Smooth muscle cell of the umbilical artery (primary cell): ENCODE results near the gene FLACC1. TPM values are rescaled to one million over a fixed set of nuclear protein-coding genes. Genes with fewer than 3 reads are reported as not detected.

Experiments used
- total RNA-seq: library from RNA; depleted of rRNA; stranded (reverse); fragments of >200 nt; gene quantifications from 2 replicates; pipeline ENCODE4 v1.2.3, GENCODE V29; 2014

The FLACC1 gene, protein sequence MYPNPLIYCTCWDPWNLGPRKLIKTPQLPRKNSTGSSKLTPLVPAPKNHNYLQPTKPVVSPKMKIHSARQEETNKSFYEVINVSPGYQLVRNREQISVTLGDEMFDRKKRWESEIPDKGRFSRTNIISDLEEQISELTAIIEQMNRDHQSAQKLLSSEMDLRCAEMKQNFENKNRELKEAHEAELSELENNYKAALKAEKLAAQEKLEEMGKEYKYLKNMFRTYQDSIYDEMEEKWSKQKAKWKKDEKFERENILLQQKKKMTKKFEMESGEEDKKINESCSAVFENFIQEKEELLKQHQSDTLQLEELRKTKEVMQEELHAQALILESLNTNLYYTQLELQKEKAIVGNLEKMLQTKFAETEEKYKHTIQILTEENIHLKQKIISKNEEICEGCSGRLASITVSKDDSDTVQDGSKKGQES
- 0.89 and 1.7 TPM in 2 replicates for total RNA-seq

DNA sequence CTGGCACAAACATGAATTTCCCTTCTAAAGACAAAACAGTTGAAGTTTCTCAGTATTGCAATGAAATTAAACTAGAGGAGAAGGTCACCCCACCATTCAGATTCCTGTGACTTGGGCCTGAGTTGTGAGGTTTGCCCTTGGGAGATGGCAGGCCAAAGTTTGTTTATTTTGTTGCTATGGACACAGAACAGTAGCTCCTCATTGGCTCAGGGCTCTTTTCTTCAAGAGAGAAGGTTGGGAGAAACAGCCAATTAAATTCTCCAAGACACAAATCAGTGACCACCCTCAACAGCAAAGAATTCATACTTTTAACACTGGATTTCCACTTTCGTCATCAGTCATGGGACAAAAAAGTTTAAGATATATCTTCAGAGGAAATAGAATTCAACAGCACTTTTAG, at the start of gene FLACC1:
Gene FLACC1, minus strand, starts transcription at position 125 of the 400 bp plus-strand sequence. CDS start 5,941 bp downstream, outside the sequence.

DNA sequence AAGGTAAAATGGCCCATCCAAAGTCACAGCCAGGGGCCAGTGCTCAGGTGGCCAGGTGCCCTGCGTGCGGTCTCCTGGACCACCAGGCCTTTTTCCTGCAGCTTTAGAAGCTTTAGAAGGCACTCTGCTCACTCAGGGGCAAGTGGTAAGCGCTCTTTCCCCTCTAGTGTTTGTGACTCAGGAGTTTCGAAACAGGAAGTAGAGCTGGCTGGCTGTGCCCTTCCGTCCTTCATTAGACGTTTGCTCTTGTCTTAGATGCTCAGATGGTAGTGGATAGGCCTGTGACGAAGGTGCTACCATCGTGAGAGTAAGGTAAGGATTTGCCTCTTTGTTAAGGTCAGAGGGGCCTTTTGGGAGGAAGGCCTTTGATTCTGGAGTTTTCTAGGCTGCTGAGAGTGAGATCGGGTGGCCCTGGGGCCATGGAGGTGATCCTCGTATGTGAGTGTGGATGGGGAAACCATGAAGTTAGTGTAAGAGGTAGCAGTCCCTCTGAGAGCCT, 96.8 kb downstream of the FLACC1 start, which contains the start of gene CASP8:
Gene CASP8, plus strand, starts transcription at position 235 of the 499 bp plus-strand sequence. CDS start 5,951 bp downstream, outside the sequence.

Other genes starting within 250 kb of the FLACC1 start
- 91.2 and 126 TPM in 2 replicates for gene CFLAR, start 241.2 kb downstream of the FLACC1 start, total RNA-seq
- 2.9 and 4.5 TPM in 2 replicates for gene CASP10, start 174.2 kb downstream of the FLACC1 start, total RNA-seq
- gene CASP8, start 96.8 kb downstream of the FLACC1 start, total RNA-seq: 26.1 and 26.8 TPM in 2 replicates
- gene TRAK2, start 94.1 kb upstream of the FLACC1 start, total RNA-seq: 43.9 and 61.6 TPM in 2 replicates
- gene STRADB, start 94.4 kb upstream of the FLACC1 start, total RNA-seq: 33.3 and 35.6 TPM in 2 replicates